ENCODE measurements around the gene ACVR1B. TPM values are rescaled to one million over a fixed set of nuclear protein-coding genes. Genes with fewer than 3 reads are reported as not detected.

Gene ACVR1B
- total and polyA plus RNA-seq, 5 donors, result 14.6 to 19.4 (median 15.9) TPM

GRCh38 chr12:51947246-51947996 is 4.1 kb upstream of the ACVR1B start:
- 90% methylated on average over 8 of the region's 8 CpGs for WGBS
- no peaks in the 10 kb centered on the region for H3K9me3 ChIP-seq (ENCODE audit: control insufficient read depth, low read length)

GRCh38 chr12:51948066-51948465 is 3.4 kb upstream of the ACVR1B start:
- no peak overlapping the region for H3K27ac ChIP-seq (ENCODE audit: low read length)
- 94% methylated on average over 6 of the region's 6 CpGs for WGBS

More at GRCh38 chr12:51947246-51947996, 4.1 kb upstream of the ACVR1B start:
- no peak overlapping the region for H3K27ac ChIP-seq (ENCODE audit: low read length)
- intact Hi-C loops (cut with DNase I), result no loop called here
- DNase-seq, result no peak
- H3K4me3 ChIP-seq (ENCODE audit: low read length), result no peak overlapping the region
- ATAC-seq, result no peak
- no peaks in the 10 kb centered on the region for H3K27me3 ChIP-seq (ENCODE audit: control insufficient read depth, insufficient read depth)
- H3K4me1 ChIP-seq (ENCODE audit: control insufficient read depth, insufficient read depth, low read length), result no peaks in the 10 kb centered on the region

DNA sequence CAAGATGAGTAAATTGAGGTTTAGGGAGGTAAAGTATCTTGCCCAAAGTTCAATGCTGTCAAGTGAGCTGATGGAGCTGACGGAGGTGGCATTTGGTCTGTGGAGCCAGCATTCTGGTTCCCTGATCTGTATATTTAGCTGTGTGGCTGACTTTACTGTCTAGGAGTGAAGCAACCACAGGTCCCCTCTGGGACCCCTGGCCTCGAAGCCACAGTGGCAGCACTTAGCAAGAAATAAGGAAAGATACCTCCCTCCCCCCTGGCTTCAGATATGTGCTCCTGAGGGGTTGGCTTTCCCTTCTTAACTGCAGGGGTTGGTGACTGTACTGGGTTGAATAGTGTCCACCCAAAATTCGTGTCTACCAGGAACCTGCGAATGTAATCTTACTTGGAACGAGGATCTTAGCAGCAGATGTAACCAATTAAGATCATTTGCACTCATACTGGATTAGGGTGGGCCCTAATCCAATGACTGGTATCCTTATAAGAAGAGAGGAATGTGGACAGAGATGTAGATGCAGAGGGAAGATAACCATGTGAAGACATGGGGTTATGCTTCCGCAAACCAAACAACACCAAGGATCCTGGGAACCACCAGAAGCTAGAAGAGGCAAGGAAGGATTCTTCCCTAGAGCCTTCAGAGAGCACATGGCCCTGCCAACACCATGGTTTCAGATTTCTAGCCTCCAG is 2.0 kb upstream of the ACVR1B start:
- H3K27me3 ChIP-seq (ENCODE audit: control insufficient read depth, insufficient read depth), result no peaks in the 10 kb centered on the region
- peaks cover 7% of the 10 kb centered on the region for H3K4me1 ChIP-seq (ENCODE audit: control insufficient read depth, insufficient read depth, low read length)
- no peaks in the 10 kb centered on the region for H3K9me3 ChIP-seq (ENCODE audit: control insufficient read depth, low read length)
- intact Hi-C loops (cut with DNase I), result no loop called here
- ATAC-seq, result no peak
- no peak for DNase-seq
- H3K4me3 ChIP-seq (ENCODE audit: low read length), result no peak overlapping the region
- H3K27ac ChIP-seq (ENCODE audit: low read length), result no peak overlapping the region
- WGBS, result 78% methylated on average over 6 of the region's 6 CpGs

More at GRCh38 chr12:51948066-51948465, 3.4 kb upstream of the ACVR1B start:
- no peaks in the 10 kb centered on the region for H3K9me3 ChIP-seq (ENCODE audit: control insufficient read depth, low read length)
- intact Hi-C loops (cut with DNase I), result no loop called here
- DNase-seq, result no peak
- peaks cover 4% of the 10 kb centered on the region for H3K4me1 ChIP-seq (ENCODE audit: control insufficient read depth, insufficient read depth, low read length)
- no peak overlapping the region for H3K4me3 ChIP-seq (ENCODE audit: low read length)
- H3K27me3 ChIP-seq (ENCODE audit: control insufficient read depth, insufficient read depth), result no peaks in the 10 kb centered on the region
- ATAC-seq, result no peak

- intact Hi-C loops (cut with DNase I), result no loop called here
- H3K4me3 ChIP-seq (ENCODE audit: low read length), result peak overlapping the region; percentile 56
- H3K27ac ChIP-seq (ENCODE audit: low read length), result peak overlapping the region; percentile 22
- no peaks in the 10 kb centered on the region for H3K27me3 ChIP-seq (ENCODE audit: control insufficient read depth, insufficient read depth)
- WGBS, result 3% methylated on average over 5 of the region's 5 CpGs
- peaks cover 12% of the 10 kb centered on the region for H3K4me1 ChIP-seq (ENCODE audit: control insufficient read depth, insufficient read depth, low read length)
- no peak for ATAC-seq
- H3K9me3 ChIP-seq (ENCODE audit: control insufficient read depth, low read length), result no peaks in the 10 kb centered on the region
- no peak for DNase-seq
Observed at GRCh38 chr12:51950682-51951198, 759 bp upstream of the ACVR1B start.

DNA sequence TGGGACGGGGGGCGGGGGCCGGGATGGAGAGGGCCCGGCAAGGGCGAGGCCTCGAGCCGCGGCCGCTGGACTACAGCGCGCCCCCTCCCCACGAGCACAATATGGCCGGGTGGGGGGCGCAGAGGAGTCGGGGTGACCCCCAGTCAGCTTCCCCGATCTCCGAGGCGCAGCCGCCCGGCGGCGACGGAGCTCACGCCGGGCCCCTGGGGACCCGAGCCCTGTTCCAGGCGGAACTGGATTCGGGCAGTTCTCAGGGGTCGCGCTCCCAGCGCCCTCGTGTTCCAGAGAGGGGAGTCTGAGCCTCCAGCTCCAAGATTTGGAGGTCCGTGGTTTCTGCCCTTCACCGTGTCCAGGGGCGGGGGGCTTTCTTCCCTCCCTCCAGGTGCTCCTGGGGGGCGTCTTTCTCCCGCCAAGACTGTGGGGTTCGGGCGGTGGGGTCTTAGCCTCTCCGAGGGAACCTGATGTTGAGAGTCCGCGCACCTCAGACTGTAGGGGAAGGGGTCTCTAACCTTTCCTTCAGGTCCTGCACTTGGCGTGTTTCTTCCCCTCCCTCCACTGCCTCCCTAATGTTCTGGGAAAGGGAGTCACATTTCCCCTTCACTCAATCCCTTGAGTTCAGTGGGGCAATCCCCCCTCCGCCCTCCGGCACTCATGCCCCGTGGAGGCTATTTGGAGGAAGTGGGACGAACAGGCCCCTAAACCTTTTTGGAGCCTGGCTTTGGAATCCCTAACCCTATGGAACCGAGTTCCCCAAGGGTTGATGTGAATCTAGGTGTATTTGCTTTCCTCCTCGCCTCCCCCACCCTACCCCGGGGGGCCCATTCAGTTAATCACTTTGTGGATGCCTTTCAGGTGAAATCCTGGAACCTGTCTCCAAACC is 584 bp downstream of the ACVR1B start:
- Histone ChIP-seq H3K27me3 (ENCODE audit: control insufficient read depth, insufficient read depth) (no peaks in the 10 kb centered on the region), H3K4me1 (ENCODE audit: control insufficient read depth, insufficient read depth, low read length) (peaks cover 12% of the 10 kb centered on the region), H3K9me3 (ENCODE audit: control insufficient read depth, low read length) (no peaks in the 10 kb centered on the region), H3K4me3 (ENCODE audit: low read length) (peak overlapping the region; percentile 94), H3K27ac (ENCODE audit: low read length) (peak overlapping the region; percentile 78)
- intact Hi-C loops (cut with DNase I), result no loop called here
- peak; percentile 29 to 43 for ATAC-seq
- WGBS, result 1% methylated on average over 49 of the region's 50 CpGs
- peak; percentile 46 to 85 (median 60) for DNase-seq

DNA sequence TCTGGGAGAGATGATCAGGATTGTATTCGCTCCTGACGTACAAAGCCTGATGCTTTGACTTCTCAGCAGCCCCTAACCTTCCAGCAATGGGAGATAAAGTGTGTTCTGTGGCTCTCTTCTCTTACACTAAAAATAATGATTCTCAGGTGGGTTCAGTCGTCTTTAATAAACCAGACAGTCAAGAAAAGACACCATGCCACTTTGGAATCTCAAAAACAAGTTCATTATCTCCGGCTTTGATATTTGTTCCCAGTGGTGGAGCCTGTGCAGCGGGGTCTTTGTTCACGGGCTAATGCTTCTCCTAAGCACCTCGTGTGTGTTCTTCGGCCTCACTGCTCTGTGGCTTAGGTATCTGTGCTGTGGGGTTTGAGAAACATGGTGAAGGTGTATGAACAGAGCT is 1.6 kb downstream of the ACVR1B start:
- no peak for ATAC-seq
- H3K27me3 ChIP-seq (ENCODE audit: control insufficient read depth, insufficient read depth), result no peaks in the 10 kb centered on the region
- H3K27ac ChIP-seq (ENCODE audit: low read length), result peak overlapping the region; percentile 64
- 49% methylated on average over 8 of the region's 8 CpGs for WGBS
- intact Hi-C loops (cut with DNase I), result no loop called here
- H3K4me3 ChIP-seq (ENCODE audit: low read length), result peak overlapping the region; percentile 94
- peaks cover 12% of the 10 kb centered on the region for H3K4me1 ChIP-seq (ENCODE audit: control insufficient read depth, insufficient read depth, low read length)
- no peak for DNase-seq
- no peaks in the 10 kb centered on the region for H3K9me3 ChIP-seq (ENCODE audit: control insufficient read depth, low read length)

DNA sequence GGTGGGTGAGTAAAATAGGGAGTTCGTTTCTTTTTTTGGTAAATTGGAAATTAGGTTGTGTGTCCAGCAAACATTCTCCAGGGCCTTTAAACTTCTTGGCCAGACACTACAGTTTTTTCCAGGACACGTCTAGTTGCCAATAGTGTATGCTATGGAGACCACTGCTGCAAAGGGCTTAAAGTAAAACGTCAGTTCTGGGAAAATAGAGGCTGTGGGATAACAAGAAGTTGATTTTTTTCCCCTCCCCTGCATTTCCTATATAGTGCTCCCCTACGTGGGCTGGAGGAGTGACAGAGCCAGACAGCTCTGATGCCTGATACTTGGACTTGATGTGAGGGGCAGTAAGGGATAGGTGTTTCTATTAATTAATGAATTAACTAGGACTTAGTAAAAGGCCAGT is 2.4 kb downstream of the ACVR1B start:
- ATAC-seq (no peak), DNase-seq (no peak)
- H3K27me3 ChIP-seq (ENCODE audit: control insufficient read depth, insufficient read depth), result no peaks in the 10 kb centered on the region
- H3K9me3 ChIP-seq (ENCODE audit: control insufficient read depth, low read length), result no peaks in the 10 kb centered on the region
- no peak overlapping the region for H3K4me3 ChIP-seq (ENCODE audit: low read length)
- intact Hi-C loops (cut with DNase I), result no loop called here
- H3K27ac ChIP-seq (ENCODE audit: low read length), result peak overlapping the region; percentile 85
- WGBS, result 15% methylated on average over 4 of the region's 4 CpGs
- peaks cover 12% of the 10 kb centered on the region for H3K4me1 ChIP-seq (ENCODE audit: control insufficient read depth, insufficient read depth, low read length)

GRCh38 chr12:51954561-51955361 is 3.3 kb downstream of the ACVR1B start:
- peaks cover 15% of the 10 kb centered on the region for H3K4me1 ChIP-seq (ENCODE audit: control insufficient read depth, insufficient read depth, low read length)
- intact Hi-C loops (cut with DNase I), result no loop called here
- H3K9me3 ChIP-seq (ENCODE audit: control insufficient read depth, low read length), result no peaks in the 10 kb centered on the region
- peak overlapping the region; percentile 22 for H3K4me3 ChIP-seq (ENCODE audit: low read length)
- ATAC-seq, result no peak
- no peaks in the 10 kb centered on the region for H3K27me3 ChIP-seq (ENCODE audit: control insufficient read depth, insufficient read depth)
- H3K27ac ChIP-seq (ENCODE audit: low read length), result no peak overlapping the region
- DNase-seq, result no peak
- WGBS, result 41% methylated on average over 7 of the region's 7 CpGs

- DNase-seq, result no peak
- ATAC-seq, result no peak
- intact Hi-C loops (cut with DNase I), result no loop called here
- Histone ChIP-seq H3K27me3 (ENCODE audit: control insufficient read depth, insufficient read depth) (no peaks in the 10 kb centered on the region), H3K4me3 (ENCODE audit: low read length) (no peak overlapping the region), H3K4me1 (ENCODE audit: control insufficient read depth, insufficient read depth, low read length) (peaks cover 15% of the 10 kb centered on the region), H3K9me3 (ENCODE audit: control insufficient read depth, low read length) (no peaks in the 10 kb centered on the region), H3K27ac (ENCODE audit: low read length) (no peak overlapping the region)
- WGBS, result 88% methylated on average over 1 of the region's 1 CpG
Observed at GRCh38 chr12:51955702-51956101, 4.2 kb downstream of the ACVR1B start.

GRCh38 chr12:51958542-51958941 is 7.0 kb downstream of the ACVR1B start:
- 97% methylated on average over 13 of the region's 13 CpGs for WGBS
- DNase-seq (no peak), ATAC-seq (no peak)
- H3K9me3 ChIP-seq (ENCODE audit: control insufficient read depth, low read length), result no peaks in the 10 kb centered on the region
- H3K27ac ChIP-seq (ENCODE audit: low read length), result no peak overlapping the region
- H3K27me3 ChIP-seq (ENCODE audit: control insufficient read depth, insufficient read depth), result no peaks in the 10 kb centered on the region
- H3K4me1 ChIP-seq (ENCODE audit: control insufficient read depth, insufficient read depth, low read length), result peaks cover 13% of the 10 kb centered on the region
- H3K4me3 ChIP-seq (ENCODE audit: low read length), result no peak overlapping the region
- intact Hi-C loops (cut with DNase I), result no loop called here
